ENCODE data around the gene BEX2. TPM values are rescaled to one million over a fixed set of nuclear protein-coding genes. Genes with fewer than 3 reads are reported as not detected.
A peak's percentile ranks its signal among the peaks of the same experiment; 100 is the strongest.

The BEX2 gene
- total and polyA plus RNA-seq, 5 donors from 2014 or later: 25.7 to 93.7 (median 55.8) TPM

- Histone ChIP-seq H3K4me1 (ENCODE audit: control insufficient read depth, insufficient read depth, low read length, poor library complexity, severe bottlenecking) (no peaks in the 10 kb centered on the region), H3K36me3 (ENCODE audit: control insufficient read depth, insufficient read depth, low read length) (no peaks in the 10 kb centered on the region), H3K27ac (ENCODE audit: insufficient read depth, low read length, poor library complexity, severe bottlenecking) (no peak overlapping the region), H3K27me3 (ENCODE audit: control insufficient read depth, insufficient read depth, low read length) (no peaks in the 10 kb centered on the region), H3K4me3 (ENCODE audit: low read depth, low read length) (no peak overlapping the region), H3K9me3 (ENCODE audit: control insufficient read depth in 2 of 2, low read length in 2 of 2) (no peaks in the 10 kb centered on the region)
- Mint-ChIP-seq H3K9me3 (peaks cover 0 to 3% (median 0%) of the 10 kb centered on the region in 7 donors), H3K27me3 (peaks cover 11% of the 10 kb centered on the region), H3K4me1 (peaks cover 0 to 7% (median 4%) of the 10 kb centered on the region in 4 donors), H3K4me3 (no peak overlapping the region), H3K36me3 (no peaks in the 10 kb centered on the region), H3K27ac (no peak overlapping the region)
- ATAC-seq (ENCODE audit: low read depth in 2 of 2): no peak
- DNase-seq: no peak
Measured at GRCh38 chrX:103344606-103345005, 33.8 kb upstream of the BEX2 start.

GRCh38 chrX:103343105-103343504, 32.3 kb upstream of the BEX2 start:
- H3K9me3 Mint-ChIP-seq: no peaks in the 10 kb centered on the region
- Histone ChIP-seq H3K9me3 (ENCODE audit: control insufficient read depth in 2 of 2, low read length in 2 of 2) (no peaks in the 10 kb centered on the region), H3K27ac (ENCODE audit: insufficient read depth, low read length, poor library complexity, severe bottlenecking) (no peak overlapping the region), H3K4me3 (ENCODE audit: low read depth, low read length) (no peak overlapping the region), H3K27me3 (ENCODE audit: control insufficient read depth, insufficient read depth, low read length) (no peaks in the 10 kb centered on the region), H3K36me3 (ENCODE audit: control insufficient read depth, insufficient read depth, low read length) (no peaks in the 10 kb centered on the region), H3K4me1 (ENCODE audit: control insufficient read depth, insufficient read depth, low read length, poor library complexity, severe bottlenecking) (no peaks in the 10 kb centered on the region)
- H3K36me3 Mint-ChIP-seq: no peaks in the 10 kb centered on the region
- H3K27ac Mint-ChIP-seq: peak overlapping the region in 1 of 3 donors; percentile 39
- H3K27me3 Mint-ChIP-seq: peaks cover 4% of the 10 kb centered on the region
- peaks cover 0 to 7% (median 4%) of the 10 kb centered on the region in 4 donors for H3K4me1 Mint-ChIP-seq
- peak in 1 of 2 donors; percentile 58 for ATAC-seq (ENCODE audit: low read depth in 2 of 2)
- DNase-seq: peak; percentile 4 to 62 (median 39)
- H3K4me3 Mint-ChIP-seq: no peak overlapping the region

- Histone ChIP-seq H3K27ac (ENCODE audit: insufficient read depth, low read length, poor library complexity, severe bottlenecking) (no peak overlapping the region), H3K27me3 (ENCODE audit: control insufficient read depth, insufficient read depth, low read length) (no peaks in the 10 kb centered on the region), H3K36me3 (ENCODE audit: control insufficient read depth, insufficient read depth, low read length) (no peaks in the 10 kb centered on the region), H3K4me3 (ENCODE audit: low read depth, low read length) (no peak overlapping the region), H3K9me3 (ENCODE audit: control insufficient read depth in 2 of 2, low read length in 2 of 2) (no peaks in the 10 kb centered on the region), H3K4me1 (ENCODE audit: control insufficient read depth, insufficient read depth, low read length, poor library complexity, severe bottlenecking) (no peaks in the 10 kb centered on the region)
- peaks cover 8% of the 10 kb centered on the region for H3K27me3 Mint-ChIP-seq
- H3K27ac Mint-ChIP-seq: no peak overlapping the region
- DNase-seq (no peak), ATAC-seq (ENCODE audit: low read depth in 2 of 2) (no peak)
- H3K4me3 Mint-ChIP-seq: no peak overlapping the region
- H3K4me1 Mint-ChIP-seq: peaks cover 0 to 6% (median 4%) of the 10 kb centered on the region in 4 donors
- no peaks in the 10 kb centered on the region for H3K36me3 Mint-ChIP-seq
- no peaks in the 10 kb centered on the region for H3K9me3 Mint-ChIP-seq
Measured at GRCh38 chrX:103338663-103339062, 27.9 kb upstream of the BEX2 start.

- Mint-ChIP-seq H3K27ac (no peak overlapping the region), H3K27me3 (peaks cover 16% of the 10 kb centered on the region), H3K9me3 (no peaks in the 10 kb centered on the region), H3K36me3 (no peaks in the 10 kb centered on the region), H3K4me3 (peak overlapping the region in 1 of 4 donors; percentile 47), H3K4me1 (peaks cover 0 to 3% (median 0%) of the 10 kb centered on the region in 4 donors)
- DNase-seq: no peak
- no peaks in the 10 kb centered on the region for H3K9me3 ChIP-seq (ENCODE audit: control insufficient read depth in 2 of 2, low read length in 2 of 2)
- ATAC-seq (ENCODE audit: low read depth in 2 of 2): no peak
- H3K4me3 ChIP-seq (ENCODE audit: low read depth, low read length): no peak overlapping the region
- H3K36me3 ChIP-seq (ENCODE audit: control insufficient read depth, insufficient read depth, low read length): no peaks in the 10 kb centered on the region
- no peaks in the 10 kb centered on the region for H3K4me1 ChIP-seq (ENCODE audit: control insufficient read depth, insufficient read depth, low read length, poor library complexity, severe bottlenecking)
- H3K27me3 ChIP-seq (ENCODE audit: control insufficient read depth, insufficient read depth, low read length): no peaks in the 10 kb centered on the region
- no peak overlapping the region for H3K27ac ChIP-seq (ENCODE audit: insufficient read depth, low read length, poor library complexity, severe bottlenecking)
Measured at GRCh38 chrX:103330681-103331288, 20.0 kb upstream of the BEX2 start.

- no peaks in the 10 kb centered on the region for H3K27me3 ChIP-seq (ENCODE audit: control insufficient read depth, insufficient read depth, low read length)
- no peaks in the 10 kb centered on the region for H3K36me3 Mint-ChIP-seq
- peak within 1 kb of the TSS in 1 of 3 donors; percentile 63 for H3K27ac Mint-ChIP-seq
- no peak within 1 kb of the TSS for H3K27ac ChIP-seq (ENCODE audit: insufficient read depth, low read length, poor library complexity, severe bottlenecking)
- H3K36me3 ChIP-seq (ENCODE audit: control insufficient read depth, insufficient read depth, low read length): no peaks in the 10 kb centered on the region
- H3K4me3 Mint-ChIP-seq: peak within 1 kb of the TSS in 1 of 4 donors; percentile 47
- H3K4me1 ChIP-seq (ENCODE audit: control insufficient read depth, insufficient read depth, low read length, poor library complexity, severe bottlenecking): no peaks in the 10 kb centered on the region
- peaks cover 16% of the 10 kb centered on the region for H3K27me3 Mint-ChIP-seq
- no peak within 1 kb of the TSS for H3K4me3 ChIP-seq (ENCODE audit: low read depth, low read length)
- H3K4me1 Mint-ChIP-seq: peaks cover 0 to 3% (median 0%) of the 10 kb centered on the region in 4 donors
- no peaks in the 10 kb centered on the region for H3K9me3 ChIP-seq (ENCODE audit: control insufficient read depth in 2 of 2, low read length in 2 of 2)
- DNase-seq (no peak), ATAC-seq (ENCODE audit: low read depth in 2 of 2) (no peak)
- H3K9me3 Mint-ChIP-seq: no peaks in the 10 kb centered on the region
Measured at GRCh38 chrX:103329991-103330390, 19.2 kb upstream of the BEX2 start, which contains the start of gene TCEAL7. Gene TCEAL7, plus strand, starts transcription at chrX:103330239. Its CDS starts 1,165 bp downstream, at chrX:103331404.

- DNase-seq (no peak), ATAC-seq (ENCODE audit: low read depth in 2 of 2) (no peak)
- H3K27ac ChIP-seq (ENCODE audit: insufficient read depth, low read length, poor library complexity, severe bottlenecking): no peak overlapping the region
- no peaks in the 10 kb centered on the region for H3K9me3 ChIP-seq (ENCODE audit: control insufficient read depth in 2 of 2, low read length in 2 of 2)
- Mint-ChIP-seq H3K36me3 (no peaks in the 10 kb centered on the region), H3K4me3 (peak overlapping the region in 3 of 4 donors; percentile 82 to 87 (median 83)), H3K4me1 (peaks cover 0 to 9% (median 2%) of the 10 kb centered on the region in 4 donors), H3K27me3 (peaks cover 11% of the 10 kb centered on the region), H3K9me3 (no peaks in the 10 kb centered on the region), H3K27ac (no peak overlapping the region)
- H3K36me3 ChIP-seq (ENCODE audit: control insufficient read depth, insufficient read depth, low read length): no peaks in the 10 kb centered on the region
- H3K27me3 ChIP-seq (ENCODE audit: control insufficient read depth, insufficient read depth, low read length): no peaks in the 10 kb centered on the region
- no peaks in the 10 kb centered on the region for H3K4me1 ChIP-seq (ENCODE audit: control insufficient read depth, insufficient read depth, low read length, poor library complexity, severe bottlenecking)
- H3K4me3 ChIP-seq (ENCODE audit: low read depth, low read length): no peak overlapping the region
Measured at GRCh38 chrX:103311399-103311780, 600 bp upstream of the BEX2 start.

- no peaks in the 10 kb centered on the region for H3K4me1 ChIP-seq (ENCODE audit: control insufficient read depth, insufficient read depth, low read length, poor library complexity, severe bottlenecking)
- Mint-ChIP-seq H3K4me1 (peaks cover 0 to 9% (median 2%) of the 10 kb centered on the region in 4 donors), H3K27ac (peak overlapping the region in 1 of 3 donors; percentile 14), H3K4me3 (peak overlapping the region in 3 of 4 donors; percentile 67 to 76 (median 71)), H3K27me3 (peaks cover 11% of the 10 kb centered on the region), H3K36me3 (no peaks in the 10 kb centered on the region), H3K9me3 (no peaks in the 10 kb centered on the region)
- H3K27me3 ChIP-seq (ENCODE audit: control insufficient read depth, insufficient read depth, low read length): no peaks in the 10 kb centered on the region
- H3K9me3 ChIP-seq (ENCODE audit: control insufficient read depth in 2 of 2, low read length in 2 of 2): no peaks in the 10 kb centered on the region
- no peak for ATAC-seq (ENCODE audit: low read depth in 2 of 2)
- peak in 2 of 3 donors; percentile 1 for DNase-seq
- peak overlapping the region; percentile 74 for H3K27ac ChIP-seq (ENCODE audit: insufficient read depth, low read length, poor library complexity, severe bottlenecking)
- H3K36me3 ChIP-seq (ENCODE audit: control insufficient read depth, insufficient read depth, low read length): no peaks in the 10 kb centered on the region
- H3K4me3 ChIP-seq (ENCODE audit: low read depth, low read length): no peak overlapping the region
Measured at GRCh38 chrX:103309860-103310554, 783 bp downstream of the BEX2 start.
